GM10266 (cell line): ENCODE data around the gene RPS15.

Experiments used
- DNase-seq: peaks from one replicate; pipeline ENCODE4 v3.0.0; 2012; ENCODE audit errors: extremely low spot score
- CTCF ChIP-seq: IDR thresholded peaks from 2 replicates; pipeline ENCODE4 v1.5.1; 2012; ENCODE audit warnings: mild to moderate bottlenecking, low read depth; ENCODE audit not compliant: control insufficient read depth, insufficient read depth; ENCODE audit errors: missing control alignments

The RPS15 gene

GRCh38 chr19:1459479-1459878, 21.3 kb downstream of the RPS15 start:
- no peak for TF ChIP-seq CTCF
- no peak for DNase-seq

- DNase-seq = no peak
- TF ChIP-seq CTCF = no peak
These were observed 22.1 kb downstream of the RPS15 start for GRCh38 chr19:1460033-1460995.

- TF ChIP-seq CTCF = no peak
These were observed 23.7 kb downstream of the RPS15 start for GRCh38 chr19:1461862-1462261.

GRCh38 chr19:1465191-1466016, 27.2 kb downstream of the RPS15 start:
- peak; percentile 42 for TF ChIP-seq CTCF
- DNase-seq = no peak

More at GRCh38 chr19:1461862-1462261, 23.7 kb downstream of the RPS15 start:
- DNase-seq = no peak

- no peak for TF ChIP-seq CTCF
- no peak for DNase-seq
These were observed 27.8 kb downstream of the RPS15 start for GRCh38 chr19:1466018-1466460.

GRCh38 chr19:1466461-1467214, 28.4 kb downstream of the RPS15 start:
- DNase-seq = no peak
- TF ChIP-seq CTCF = no peak

GRCh38 chr19:1467215-1467489, 29.0 kb downstream of the RPS15 start:
- DNase-seq = no peak
- no peak for TF ChIP-seq CTCF
